NCI-H1417 (cell line): ENCODE results near the gene SNRNP48.
A peak's percentile ranks its signal among the peaks of the same experiment; 100 is the strongest.

Experiments used
- DNase-seq, 3 experiments: peaks; one replicate each; lab custom pipeline; 2025; lab: John Stamatoyannopoulos, UW

SNRNP48 gene

GRCh38 chr6:7559196-7559595 lies 30.8 kb upstream of the SNRNP48 start:
- no peak for DNase-seq

GRCh38 chr6:7559651-7560385 lies 30.2 kb upstream of the SNRNP48 start:
- no peak for DNase-seq

GRCh38 chr6:7561153-7561964 lies 28.6 kb upstream of the SNRNP48 start:
- peak; percentile 54 to 81 (median 74) for DNase-seq

- DNase-seq: peak in 1 of 3 experiments; percentile 5
Observed at GRCh38 chr6:7562769-7563168, 27.2 kb upstream of the SNRNP48 start.

GRCh38 chr6:7566107-7566506 lies 23.9 kb upstream of the SNRNP48 start:
- no peak for DNase-seq

GRCh38 chr6:7566617-7567173 lies 23.3 kb upstream of the SNRNP48 start:
- no peak for DNase-seq

GRCh38 chr6:7568021-7568420 lies 22.0 kb upstream of the SNRNP48 start:
- no peak for DNase-seq

GRCh38 chr6:7569082-7569481 lies 20.9 kb upstream of the SNRNP48 start:
- no peak for DNase-seq

- no peak for DNase-seq
Observed at GRCh38 chr6:7572213-7572943, 17.6 kb upstream of the SNRNP48 start.

- peak in 1 of 3 experiments; percentile 5 for DNase-seq
Observed at GRCh38 chr6:7574500-7574899, 15.5 kb upstream of the SNRNP48 start.

- DNase-seq: no peak
Observed at GRCh38 chr6:7578516-7578915, 11.5 kb upstream of the SNRNP48 start.

GRCh38 chr6:7578931-7579330 lies 11.1 kb upstream of the SNRNP48 start:
- no peak for DNase-seq

GRCh38 chr6:7579851-7580250 lies 10.1 kb upstream of the SNRNP48 start:
- no peak for DNase-seq

- no peak for DNase-seq
Observed at GRCh38 chr6:7580537-7580926, 9.5 kb upstream of the SNRNP48 start.

- DNase-seq: no peak
Observed at GRCh38 chr6:7580927-7581618, 8.9 kb upstream of the SNRNP48 start.

GRCh38 chr6:7585287-7585930 lies 4.6 kb upstream of the SNRNP48 start:
- DNase-seq: no peak

- no peak for DNase-seq
Observed at GRCh38 chr6:7587631-7588100, 2.3 kb upstream of the SNRNP48 start.

- DNase-seq: no peak
Observed at GRCh38 chr6:7588506-7588905, 1.5 kb upstream of the SNRNP48 start.

- peak in 1 of 3 experiments; percentile 27 for DNase-seq
Observed at GRCh38 chr6:7589221-7589620, 777 bp upstream of the SNRNP48 start.

GRCh38 chr6:7590918-7591302 lies 912 bp downstream of the SNRNP48 start:
- no peak for DNase-seq

- no peak for DNase-seq
Observed at GRCh38 chr6:7591770-7592169, 1.8 kb downstream of the SNRNP48 start.
